ENCODE results near the gene LRG1.
A peak's percentile ranks its signal among the peaks of the same experiment; 100 is the strongest.

LRG1 gene

GRCh38 chr19:4508698-4509097, 31.1 kb downstream of the LRG1 start:
- peaks cover 29 to 32% of the 10 kb centered on the region in 2 donors for H3K36me3 Mint-ChIP-seq

GRCh38 chr19:4507804-4508203, 32.0 kb downstream of the LRG1 start:
- H3K27ac Mint-ChIP-seq = peak overlapping the region; percentile 25
- no peak for ATAC-seq (replicated peaks)
- no peak for DNase-seq
- peaks cover 2 to 12% of the 10 kb centered on the region in 2 donors for H3K4me1 Mint-ChIP-seq
- peaks cover 29 to 33% of the 10 kb centered on the region in 2 donors for H3K36me3 Mint-ChIP-seq
- H3K27me3 Mint-ChIP-seq = no peaks in the 10 kb centered on the region
- H3K4me3 Mint-ChIP-seq = no peak overlapping the region
- peaks cover 0 to 1% of the 10 kb centered on the region in 2 donors for H3K9me3 Mint-ChIP-seq

More at GRCh38 chr19:4508698-4509097, 31.1 kb downstream of the LRG1 start:
- H3K9me3 Mint-ChIP-seq = peaks cover 0 to 1% of the 10 kb centered on the region in 2 donors
- no peak overlapping the region for H3K4me3 Mint-ChIP-seq
- no peaks in the 10 kb centered on the region for H3K27me3 Mint-ChIP-seq
- no peak overlapping the region for H3K27ac Mint-ChIP-seq
- ATAC-seq (replicated peaks) (no peak), DNase-seq (no peak)
- H3K4me1 Mint-ChIP-seq = peaks cover 2 to 12% of the 10 kb centered on the region in 2 donors

GRCh38 chr19:4507150-4507452, 32.7 kb downstream of the LRG1 start:
- peaks cover 2 to 12% of the 10 kb centered on the region in 2 donors for H3K4me1 Mint-ChIP-seq
- no peak overlapping the region for H3K27ac Mint-ChIP-seq
- H3K36me3 Mint-ChIP-seq = peaks cover 31 to 35% of the 10 kb centered on the region in 2 donors
- no peaks in the 10 kb centered on the region for H3K27me3 Mint-ChIP-seq
- DNase-seq = no peak
- peaks cover 0 to 1% of the 10 kb centered on the region in 2 donors for H3K9me3 Mint-ChIP-seq
- no peak overlapping the region for H3K4me3 Mint-ChIP-seq
- no peak for ATAC-seq (replicated peaks)

- no peak for ATAC-seq (replicated peaks)
- H3K4me1 Mint-ChIP-seq = peaks cover 2 to 12% of the 10 kb centered on the region in 2 donors
- no peak for DNase-seq
- H3K4me3 Mint-ChIP-seq = no peak overlapping the region
- H3K36me3 Mint-ChIP-seq = peaks cover 32 to 35% of the 10 kb centered on the region in 2 donors
- H3K9me3 Mint-ChIP-seq = peaks cover 0 to 1% of the 10 kb centered on the region in 2 donors
- H3K27ac Mint-ChIP-seq = no peak overlapping the region
- no peaks in the 10 kb centered on the region for H3K27me3 Mint-ChIP-seq
Measured at GRCh38 chr19:4506449-4507149, 33.2 kb downstream of the LRG1 start.

- Mint-ChIP-seq H3K4me3 (no peak overlapping the region), H3K36me3 (peaks cover 32 to 37% of the 10 kb centered on the region in 2 donors), H3K27ac (peak overlapping the region; percentile 4), H3K27me3 (no peaks in the 10 kb centered on the region), H3K4me1 (peaks cover 2 to 12% of the 10 kb centered on the region in 2 donors), H3K9me3 (peaks cover 0 to 1% of the 10 kb centered on the region in 2 donors)
- DNase-seq (no peak), ATAC-seq (replicated peaks) (no peak)
Measured at GRCh38 chr19:4505570-4506448, 34.0 kb downstream of the LRG1 start.

- no peak for DNase-seq
- no peaks in the 10 kb centered on the region for H3K27me3 Mint-ChIP-seq
Measured at GRCh38 chr19:4504891-4505569, 34.8 kb downstream of the LRG1 start.

GRCh38 chr19:4504297-4504701, 35.5 kb downstream of the LRG1 start:
- ATAC-seq (replicated peaks) (no peak), DNase-seq (no peak)
- Mint-ChIP-seq H3K4me3 (no peak overlapping the region), H3K27ac (no peak overlapping the region), H3K4me1 (peaks cover 2 to 12% of the 10 kb centered on the region in 2 donors), H3K36me3 (peaks cover 40 to 49% of the 10 kb centered on the region in 2 donors), H3K9me3 (peaks cover 0 to 1% of the 10 kb centered on the region in 2 donors), H3K27me3 (no peaks in the 10 kb centered on the region)

More at GRCh38 chr19:4504891-4505569, 34.8 kb downstream of the LRG1 start:
- Mint-ChIP-seq H3K27ac (no peak overlapping the region), H3K4me3 (no peak overlapping the region), H3K9me3 (peaks cover 0 to 1% of the 10 kb centered on the region in 2 donors), H3K36me3 (peaks cover 37 to 42% of the 10 kb centered on the region in 2 donors), H3K4me1 (peaks cover 2 to 12% of the 10 kb centered on the region in 2 donors)
- ATAC-seq (replicated peaks) = peak in 1 of 2 donors; percentile 32

GRCh38 chr19:4503825-4504170, 36.0 kb downstream of the LRG1 start:
- peaks cover 2 to 12% of the 10 kb centered on the region in 2 donors for H3K4me1 Mint-ChIP-seq
- DNase-seq = no peak
- H3K36me3 Mint-ChIP-seq = peaks cover 40 to 52% of the 10 kb centered on the region in 2 donors
- H3K27me3 Mint-ChIP-seq = no peaks in the 10 kb centered on the region
- no peak overlapping the region for H3K27ac Mint-ChIP-seq
- no peak overlapping the region for H3K4me3 Mint-ChIP-seq
- H3K9me3 Mint-ChIP-seq = peaks cover 0 to 1% of the 10 kb centered on the region in 2 donors
- no peak for ATAC-seq (replicated peaks)

GRCh38 chr19:4503132-4503824, 36.6 kb downstream of the LRG1 start:
- no peak for DNase-seq
- Mint-ChIP-seq H3K4me3 (no peak overlapping the region), H3K4me1 (peaks cover 2 to 12% of the 10 kb centered on the region in 2 donors), H3K36me3 (peaks cover 45 to 51% of the 10 kb centered on the region in 2 donors), H3K27ac (no peak overlapping the region), H3K9me3 (peaks cover 0 to 1% of the 10 kb centered on the region in 2 donors), H3K27me3 (no peaks in the 10 kb centered on the region)
- ATAC-seq (replicated peaks) = no peak

GRCh38 chr19:4502282-4503131, 37.3 kb downstream of the LRG1 start:
- ATAC-seq (replicated peaks) = no peak
- Mint-ChIP-seq H3K27ac (no peak overlapping the region), H3K27me3 (no peaks in the 10 kb centered on the region), H3K4me3 (no peak overlapping the region), H3K4me1 (peaks cover 2 to 12% of the 10 kb centered on the region in 2 donors), H3K36me3 (peaks cover 50 to 55% of the 10 kb centered on the region in 2 donors), H3K9me3 (peaks cover 0 to 1% of the 10 kb centered on the region in 2 donors)
- DNase-seq = no peak

- Mint-ChIP-seq H3K27me3 (no peaks in the 10 kb centered on the region), H3K36me3 (peaks cover 51 to 56% of the 10 kb centered on the region in 2 donors)
Measured at GRCh38 chr19:4501691-4502090, 38.1 kb downstream of the LRG1 start.

GRCh38 chr19:4500841-4501591, 38.8 kb downstream of the LRG1 start:
- DNase-seq (no peak), ATAC-seq (replicated peaks) (no peak)
- no peak overlapping the region for H3K27ac Mint-ChIP-seq
- no peak overlapping the region for H3K4me3 Mint-ChIP-seq
- H3K36me3 Mint-ChIP-seq = peaks cover 44 to 50% of the 10 kb centered on the region in 2 donors
- H3K27me3 Mint-ChIP-seq = no peaks in the 10 kb centered on the region
- H3K4me1 Mint-ChIP-seq = peaks cover 0 to 12% of the 10 kb centered on the region in 2 donors
- H3K9me3 Mint-ChIP-seq = peaks cover 0 to 1% of the 10 kb centered on the region in 2 donors

More at GRCh38 chr19:4501691-4502090, 38.1 kb downstream of the LRG1 start:
- no peak for DNase-seq
- Mint-ChIP-seq H3K4me1 (peaks cover 2 to 12% of the 10 kb centered on the region in 2 donors), H3K9me3 (peaks cover 0 to 1% of the 10 kb centered on the region in 2 donors), H3K27ac (no peak overlapping the region), H3K4me3 (no peak overlapping the region)
- ATAC-seq (replicated peaks) = no peak
